Measurements from ENCODE around the gene STMND1. TPM values are rescaled to one million over a fixed set of nuclear protein-coding genes. Genes with fewer than 3 reads are reported as not detected.

The STMND1 gene
- total RNA-seq, 1 experiment from 2014 or later, result not detected

- intact Hi-C loops (cut with micrococcal nuclease; ENCODE audit: unreplicated experiment), result no loop called here
- H3K4me3 Mint-ChIP-seq (ENCODE audit: unreplicated experiment), result no peak overlapping the region
- no peaks in the 10 kb centered on the region for H3K4me1 Mint-ChIP-seq (ENCODE audit: low read depth, unreplicated experiment)
- H3K4me3 ChIP-seq (ENCODE audit: low read depth, low read length), result no peak overlapping the region
- BruUV-seq (replicated peaks), result no TSS peak
- H3K27me3 ChIP-seq (replicated peaks; ENCODE audit: control insufficient read depth, insufficient read depth, low read length), result no peaks in the 10 kb centered on the region
- DNase-seq, result no peak
- POLR2A ChIA-PET, result no interaction called here
- H3K27me3 Mint-ChIP-seq (ENCODE audit: insufficient read depth, unreplicated experiment), result no peaks in the 10 kb centered on the region
- H3K36me3 ChIP-seq (ENCODE audit: control insufficient read depth, insufficient read depth, low read length), result no peaks in the 10 kb centered on the region
- H3K27ac Mint-ChIP-seq (ENCODE audit: unreplicated experiment), result no peak overlapping the region
- no peaks in the 10 kb centered on the region for H3K36me3 Mint-ChIP-seq (ENCODE audit: insufficient read depth, unreplicated experiment)
- H3K9me3 Mint-ChIP-seq (ENCODE audit: unreplicated experiment), result peaks cover 21% of the 10 kb centered on the region
- no peaks in the 10 kb centered on the region for H3K4me1 ChIP-seq
- CTCF ChIA-PET, result no interaction called here
- no peaks in the 10 kb centered on the region for H3K9me3 ChIP-seq
- TF ChIP-seq CTCF (IDR thresholded peaks at IDR 0.05; ENCODE audit: insufficient read depth in 1 of 2, low read depth in 1 of 2, low read length in 1 of 2, severe bottlenecking in 1 of 2, unreplicated experiment in 1 of 2), result no peak
These were observed 47.7 kb downstream of the STMND1 start for GRCh38 chr6:17149571-17149970.

GRCh38 chr6:17150096-17150495 lies 48.2 kb downstream of the STMND1 start:
- no peak overlapping the region for H3K4me3 Mint-ChIP-seq (ENCODE audit: unreplicated experiment)
- H3K9me3 Mint-ChIP-seq (ENCODE audit: unreplicated experiment), result peaks cover 19% of the 10 kb centered on the region
- no peaks in the 10 kb centered on the region for H3K9me3 ChIP-seq
- ChIA-PET CTCF (no interaction called here), POLR2A (no interaction called here)
- H3K27me3 ChIP-seq (replicated peaks; ENCODE audit: control insufficient read depth, insufficient read depth, low read length), result no peaks in the 10 kb centered on the region
- H3K4me3 ChIP-seq (ENCODE audit: low read depth, low read length), result no peak overlapping the region
- H3K27me3 Mint-ChIP-seq (ENCODE audit: insufficient read depth, unreplicated experiment), result no peaks in the 10 kb centered on the region
- H3K36me3 ChIP-seq (ENCODE audit: control insufficient read depth, insufficient read depth, low read length), result no peaks in the 10 kb centered on the region
- no peak for DNase-seq
- no peak overlapping the region for H3K27ac Mint-ChIP-seq (ENCODE audit: unreplicated experiment)
- TF ChIP-seq CTCF (IDR thresholded peaks at IDR 0.05; ENCODE audit: insufficient read depth in 1 of 2, low read depth in 1 of 2, low read length in 1 of 2, severe bottlenecking in 1 of 2, unreplicated experiment in 1 of 2), result no peak
- no peaks in the 10 kb centered on the region for H3K4me1 Mint-ChIP-seq (ENCODE audit: low read depth, unreplicated experiment)
- H3K4me1 ChIP-seq, result no peaks in the 10 kb centered on the region
- H3K36me3 Mint-ChIP-seq (ENCODE audit: insufficient read depth, unreplicated experiment), result no peaks in the 10 kb centered on the region
- intact Hi-C loops (cut with micrococcal nuclease; ENCODE audit: unreplicated experiment), result no loop called here
- BruUV-seq (replicated peaks), result no TSS peak

GRCh38 chr6:17151888-17152287 lies 50.0 kb downstream of the STMND1 start:
- DNase-seq, result no peak
- BruUV-seq (replicated peaks), result no TSS peak
- no peaks in the 10 kb centered on the region for H3K36me3 ChIP-seq (ENCODE audit: control insufficient read depth, insufficient read depth, low read length)
- Mint-ChIP-seq H3K9me3 (ENCODE audit: unreplicated experiment) (peaks cover 19% of the 10 kb centered on the region), H3K4me1 (ENCODE audit: low read depth, unreplicated experiment) (no peaks in the 10 kb centered on the region), H3K27ac (ENCODE audit: unreplicated experiment) (no peak overlapping the region), H3K27me3 (ENCODE audit: insufficient read depth, unreplicated experiment) (no peaks in the 10 kb centered on the region), H3K4me3 (ENCODE audit: unreplicated experiment) (no peak overlapping the region), H3K36me3 (ENCODE audit: insufficient read depth, unreplicated experiment) (no peaks in the 10 kb centered on the region)
- H3K9me3 ChIP-seq, result no peaks in the 10 kb centered on the region
- intact Hi-C loops (cut with micrococcal nuclease; ENCODE audit: unreplicated experiment), result no loop called here
- TF ChIP-seq CTCF (IDR thresholded peaks at IDR 0.05; ENCODE audit: insufficient read depth in 1 of 2, low read depth in 1 of 2, low read length in 1 of 2, severe bottlenecking in 1 of 2, unreplicated experiment in 1 of 2), result no peak
- H3K27me3 ChIP-seq (replicated peaks; ENCODE audit: control insufficient read depth, insufficient read depth, low read length), result no peaks in the 10 kb centered on the region
- H3K4me3 ChIP-seq (ENCODE audit: low read depth, low read length), result no peak overlapping the region
- ChIA-PET POLR2A (no interaction called here), CTCF (no interaction called here)
- H3K4me1 ChIP-seq, result no peaks in the 10 kb centered on the region
